HG03439 (cell line): ENCODE data around the gene MAML2.

ENCODE experiments used
- ATAC-seq: cut with Tn5 transposase; IDR thresholded peaks from one replicate; pipeline ENCODE4 v1.9.1; 2021; ENCODE audit warnings: mild to moderate bottlenecking, moderate library complexity; ENCODE audit not compliant: unreplicated experiment

Gene MAML2

DNA sequence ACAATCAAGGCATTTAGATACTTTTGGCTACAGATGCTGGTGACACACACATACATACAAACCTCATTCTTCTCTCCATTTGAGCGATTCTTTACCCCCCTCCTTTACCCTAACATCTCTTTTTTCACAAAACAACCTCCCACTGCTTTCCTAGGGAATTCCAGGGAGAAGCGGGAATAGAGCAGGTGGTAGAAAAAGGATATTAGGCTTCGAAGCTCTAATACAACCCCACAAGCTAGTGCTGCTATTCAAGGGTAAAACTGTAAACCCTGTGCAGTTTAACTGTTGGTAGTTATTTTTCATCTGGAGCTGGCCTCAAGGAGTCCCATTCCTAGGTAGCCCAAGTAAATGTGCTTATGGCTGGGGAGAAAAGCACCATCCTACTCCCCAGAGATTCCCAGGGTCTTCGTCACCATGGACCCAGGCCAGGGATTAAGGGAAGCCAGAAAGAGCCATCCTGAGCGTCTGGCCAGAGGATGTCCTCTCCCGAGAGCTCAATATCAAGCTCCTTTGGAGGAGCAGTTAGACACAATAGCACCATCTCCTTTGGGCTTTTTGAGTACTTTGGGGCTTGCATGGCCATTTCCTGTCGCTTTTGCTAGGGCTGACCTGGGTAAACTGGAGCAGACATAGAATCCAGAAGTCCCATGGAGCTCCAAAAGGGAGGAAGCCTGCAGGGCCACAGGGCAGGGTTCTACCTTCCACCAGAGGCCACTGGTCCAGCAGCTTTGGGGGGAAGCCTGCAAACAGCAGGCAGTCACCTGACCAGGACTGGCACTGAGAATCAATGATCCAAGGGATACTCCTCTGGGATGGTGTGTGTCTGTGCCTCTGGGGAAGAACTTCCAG lies 3.1 kb downstream of the MAML2 start:
- ATAC-seq, result no peak

DNA sequence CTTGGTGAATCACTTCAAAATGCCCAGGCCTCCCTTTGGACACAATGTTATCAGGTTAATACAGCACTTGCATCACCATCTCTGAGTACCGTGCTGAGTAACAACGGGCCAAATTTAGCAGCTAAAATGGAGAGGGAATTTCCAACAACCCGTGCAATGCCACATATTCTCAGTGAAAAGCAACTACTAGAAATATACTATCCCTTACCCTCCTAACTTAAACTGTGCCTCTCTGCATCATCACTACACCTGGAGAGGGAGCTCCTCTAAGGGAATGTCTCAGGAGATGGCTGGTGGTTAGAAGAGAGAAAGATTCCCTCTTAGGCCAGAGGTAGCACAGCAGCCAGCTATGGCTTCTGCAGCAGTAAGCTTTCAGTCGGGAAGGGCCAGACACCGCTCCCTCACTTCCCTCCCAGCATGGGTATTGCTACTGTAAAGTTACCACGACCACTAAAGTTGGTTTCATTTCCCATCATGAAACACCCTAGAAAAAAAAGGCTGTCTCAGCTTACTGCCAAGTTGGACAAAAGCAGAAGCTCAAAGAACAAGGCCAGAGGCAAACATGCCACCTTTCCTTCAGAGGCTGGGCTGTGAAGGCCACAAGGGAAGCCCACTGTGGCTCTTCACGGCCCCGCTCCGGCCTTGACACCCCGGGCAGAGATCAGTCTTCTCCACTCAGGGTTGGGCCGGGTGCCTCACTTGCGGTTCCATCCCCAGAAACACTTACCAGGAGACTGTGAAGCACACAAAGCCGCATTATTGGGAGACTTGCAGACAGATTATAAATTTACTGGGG lies 3.9 kb downstream of the MAML2 start:
- ATAC-seq, result peak; percentile 38

DNA sequence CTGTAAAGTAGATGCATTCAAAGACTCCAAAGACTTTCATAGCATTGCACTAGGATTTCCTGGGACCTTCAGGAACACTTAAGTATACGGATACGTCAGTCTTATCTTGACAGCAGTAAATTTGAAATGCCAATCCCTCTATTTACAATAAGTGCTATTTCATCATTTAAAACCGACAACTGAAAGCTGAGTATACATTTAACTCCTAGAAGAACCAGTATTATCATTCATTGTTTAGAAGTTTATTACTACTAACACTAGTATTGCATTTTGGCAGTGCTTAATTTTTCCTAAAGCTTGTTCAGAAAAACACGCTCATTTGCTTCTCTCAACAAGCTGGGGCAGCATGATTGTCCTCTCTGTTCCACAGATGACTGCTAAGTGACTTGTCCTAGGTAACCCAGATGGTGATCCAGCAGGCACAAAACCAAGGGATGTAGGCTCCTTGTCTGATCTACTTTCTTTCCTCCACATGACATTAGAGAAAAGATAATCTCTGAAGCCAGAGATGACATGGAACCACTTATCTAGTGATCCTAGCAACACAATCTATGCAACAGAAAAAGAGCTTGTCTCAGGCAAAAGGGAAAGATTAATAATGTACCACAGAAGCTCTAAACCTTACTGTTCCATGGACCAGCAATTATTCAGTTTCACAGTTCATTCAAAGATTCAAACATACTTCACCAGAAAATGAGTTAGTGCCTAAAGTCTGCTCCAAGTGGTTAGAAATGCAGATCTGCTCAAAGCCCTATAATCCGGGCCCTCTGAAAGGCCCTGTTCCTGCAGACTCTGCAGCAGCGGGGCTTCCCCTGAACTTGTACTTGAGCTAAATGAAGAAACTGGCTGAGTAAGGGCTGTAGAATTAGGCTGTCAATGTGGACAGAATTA lies 5.2 kb downstream of the MAML2 start:
- peak; percentile 33 for ATAC-seq

DNA sequence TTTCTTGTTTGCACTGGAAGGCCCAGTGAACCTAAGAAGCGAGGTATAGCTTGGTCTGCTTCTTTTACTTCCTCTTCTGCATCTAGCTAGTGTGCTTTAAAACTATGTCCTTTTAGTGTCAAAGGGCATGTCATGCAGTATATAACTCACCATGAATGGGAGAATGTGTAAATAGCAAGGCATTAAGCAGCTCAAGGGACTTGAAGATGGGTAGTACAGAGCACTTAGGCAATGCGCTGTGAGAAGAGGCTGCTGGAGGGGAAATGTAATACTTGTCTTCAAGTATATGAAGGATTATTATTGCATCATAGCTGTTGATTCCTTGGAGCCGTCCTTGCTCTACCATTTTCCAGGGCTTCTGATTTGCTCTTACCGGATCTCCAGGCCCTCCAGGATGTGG lies 7.6 kb downstream of the MAML2 start:
- ATAC-seq, result no peak

DNA sequence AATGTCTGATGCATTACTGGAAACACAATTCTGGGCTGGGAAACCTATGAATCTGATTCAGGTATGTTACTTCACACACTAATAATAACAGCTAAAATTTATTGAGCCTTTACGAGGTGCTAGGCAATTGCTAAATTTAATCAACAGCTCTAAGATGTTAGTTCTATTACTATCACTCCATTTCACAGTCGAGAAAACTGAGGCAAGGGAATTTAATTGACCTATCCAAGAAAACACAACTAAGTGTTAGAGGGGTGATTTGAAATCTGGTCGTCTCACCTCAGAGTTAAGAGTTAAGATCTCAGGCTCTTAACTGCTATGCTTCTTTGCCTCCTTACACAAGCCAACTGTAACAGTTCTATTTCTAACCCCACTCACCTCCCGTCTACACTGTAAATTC lies 8.8 kb downstream of the MAML2 start:
- no peak for ATAC-seq

DNA sequence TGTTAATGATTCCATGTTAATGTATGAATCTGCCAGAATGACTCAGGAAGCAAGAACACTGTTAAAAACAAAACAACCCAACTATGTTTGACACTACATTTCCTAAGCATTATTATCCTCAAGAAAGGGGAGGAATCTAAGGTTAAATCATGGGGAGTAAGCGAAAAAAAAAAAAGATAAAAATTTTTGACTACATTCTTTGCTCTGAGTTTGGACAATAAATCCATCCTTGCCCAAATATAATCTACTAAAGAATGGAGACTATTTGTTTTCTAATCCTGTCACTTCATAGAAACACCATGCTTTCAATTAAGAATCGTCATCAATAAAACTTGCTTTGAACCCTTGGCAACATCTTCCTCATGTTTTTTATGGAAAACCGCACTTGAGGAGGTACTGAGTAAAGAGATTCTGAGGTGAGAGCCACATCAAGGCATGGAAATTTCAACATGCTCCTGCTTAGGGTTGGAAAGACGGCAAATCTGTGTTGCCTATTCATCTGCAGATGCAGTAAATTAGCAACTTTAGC lies 9.7 kb downstream of the MAML2 start:
- no peak for ATAC-seq

DNA sequence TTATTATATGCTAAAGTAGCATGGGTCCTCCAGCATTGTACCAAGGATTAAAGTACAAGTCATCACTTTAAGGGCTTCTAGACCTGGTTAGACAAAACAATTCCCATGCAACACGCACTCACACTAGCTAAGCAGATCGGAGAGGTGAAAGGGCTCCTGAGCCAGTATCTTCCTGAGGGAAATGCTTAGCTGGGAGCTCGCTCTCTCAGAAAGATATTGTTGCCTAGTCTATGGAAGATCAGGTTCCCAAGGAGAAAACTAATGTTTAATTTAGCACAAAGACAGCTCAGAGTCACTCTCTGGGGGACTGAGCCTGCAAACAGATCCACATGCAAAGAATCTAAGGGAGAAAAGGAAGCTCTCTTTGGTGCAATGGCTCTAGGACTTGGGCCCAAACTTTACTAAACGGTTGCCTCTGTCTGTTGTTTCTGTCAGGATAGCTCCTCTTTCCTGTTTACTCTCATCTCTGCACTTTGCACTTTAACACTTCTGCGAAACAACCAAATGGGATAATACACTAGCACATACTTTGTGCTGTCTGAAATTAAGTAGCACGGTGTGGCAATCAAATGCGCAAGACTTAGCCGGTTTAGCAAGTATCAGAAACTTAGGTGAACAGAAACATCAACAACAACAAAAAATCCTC lies 10.7 kb downstream of the MAML2 start:
- no peak for ATAC-seq

DNA sequence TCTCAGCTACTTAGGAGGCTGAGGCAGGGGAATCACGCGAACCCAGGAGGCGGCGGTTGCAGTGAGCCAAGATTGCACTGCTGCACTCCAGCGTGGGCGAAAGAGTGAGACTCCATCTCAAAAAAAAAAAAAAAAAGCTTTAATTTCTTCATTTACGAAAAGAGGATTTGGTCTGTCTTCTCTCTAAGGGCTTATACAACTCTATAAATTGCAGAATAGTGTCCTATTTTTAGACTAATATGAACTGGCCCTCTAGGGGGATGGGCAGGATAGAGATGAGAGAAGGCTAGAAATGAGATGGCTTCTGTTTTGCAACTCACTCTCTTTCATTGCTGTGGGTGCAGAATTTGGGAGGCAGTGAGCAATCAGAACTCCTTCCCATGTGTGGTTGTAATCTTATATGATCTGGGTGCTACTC lies 11.3 kb downstream of the MAML2 start:
- ATAC-seq, result no peak

DNA sequence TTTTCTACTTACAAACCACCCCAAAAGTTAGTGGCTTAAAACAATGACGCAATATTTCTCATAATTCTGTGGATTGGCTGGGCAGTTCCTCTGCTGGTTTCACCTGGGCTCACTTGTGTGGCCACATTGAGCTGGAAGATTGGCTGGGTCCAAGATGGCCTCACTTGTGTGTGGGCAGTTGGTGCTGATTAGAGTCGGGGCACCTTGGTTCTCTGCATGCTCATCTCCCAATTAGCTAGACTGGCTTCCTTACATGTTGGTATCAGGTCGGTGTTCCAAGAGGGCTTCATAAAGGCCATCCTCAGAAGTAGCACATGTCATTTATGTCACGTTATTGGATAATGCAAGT lies 12.5 kb downstream of the MAML2 start:
- ATAC-seq, result no peak

DNA sequence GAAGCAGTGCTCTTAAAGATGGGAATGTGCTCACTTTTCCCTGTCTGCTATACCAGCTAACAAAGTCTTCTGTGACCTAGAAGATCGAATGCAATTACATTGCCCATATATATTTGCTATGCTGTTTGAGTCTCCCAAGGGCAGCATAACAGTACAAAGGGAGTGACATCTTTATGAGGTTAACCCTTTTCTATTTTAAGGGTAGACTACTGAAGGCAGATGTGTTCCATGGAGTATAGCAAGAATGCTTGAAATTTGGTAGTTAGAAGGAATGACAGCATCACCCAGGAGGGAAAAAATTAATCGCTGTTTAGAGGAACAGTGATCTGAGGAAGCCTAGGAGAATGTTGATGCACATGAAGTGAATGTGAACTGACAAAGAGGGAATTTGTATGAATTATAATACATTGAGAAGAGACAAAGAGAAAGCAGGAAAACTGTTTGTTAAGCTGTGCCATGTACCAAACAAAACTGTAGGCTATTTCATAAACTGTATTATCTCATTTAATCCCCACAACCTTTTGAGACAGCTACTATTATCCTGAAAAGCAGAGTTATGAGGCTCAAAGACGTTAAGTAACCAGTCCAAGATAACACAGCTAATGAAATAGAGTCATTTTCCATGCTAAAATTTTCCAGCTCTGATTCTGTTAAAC lies 13.0 kb downstream of the MAML2 start:
- ATAC-seq, result no peak

DNA sequence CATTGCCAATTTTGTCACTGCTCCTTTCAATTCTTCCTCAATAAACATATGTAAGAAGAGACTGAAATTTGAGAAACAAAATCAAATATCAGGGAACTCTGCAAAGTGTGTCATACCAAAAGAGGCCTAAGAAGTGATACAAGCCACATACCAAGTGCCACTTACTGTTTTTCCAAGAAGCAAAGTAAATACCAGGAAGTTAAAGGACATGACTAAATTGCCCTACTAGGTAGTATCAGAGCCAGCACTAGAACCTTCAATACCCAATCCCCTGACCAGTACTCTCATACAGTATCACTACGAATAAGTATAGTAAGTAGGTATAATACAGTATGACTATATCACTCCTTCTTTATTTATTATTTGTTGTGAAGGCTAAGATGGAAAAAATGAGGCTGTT lies 13.6 kb downstream of the MAML2 start:
- ATAC-seq, result no peak

DNA sequence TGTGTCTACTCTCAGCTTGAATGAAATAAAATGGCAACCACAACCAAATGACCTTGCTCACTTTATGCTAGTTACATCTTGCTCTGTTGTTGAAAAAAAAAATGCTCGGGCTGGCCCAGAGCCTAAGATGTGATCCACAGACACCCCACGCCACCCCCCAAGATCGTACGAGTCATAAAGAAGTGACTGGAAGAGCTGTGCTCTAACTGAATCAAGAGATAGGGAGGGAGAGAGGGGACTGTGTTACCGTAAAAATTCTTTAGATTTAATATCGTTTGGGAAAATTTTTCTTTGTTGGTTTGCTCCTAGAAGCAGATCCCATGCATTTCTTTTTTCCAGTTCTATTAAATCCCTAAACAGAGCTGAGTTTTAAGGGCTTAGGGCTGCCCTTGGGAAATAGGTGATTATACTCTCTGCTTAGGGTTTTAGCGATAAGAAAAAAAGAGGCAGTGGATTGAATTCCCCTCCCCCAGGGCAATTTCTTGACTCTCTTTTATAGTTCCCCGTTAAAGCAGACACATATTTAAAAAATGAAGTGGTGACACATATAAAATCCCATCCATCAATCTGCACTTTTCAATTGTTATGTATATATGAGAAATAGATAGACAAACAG lies 14.5 kb downstream of the MAML2 start:
- no peak for ATAC-seq

DNA sequence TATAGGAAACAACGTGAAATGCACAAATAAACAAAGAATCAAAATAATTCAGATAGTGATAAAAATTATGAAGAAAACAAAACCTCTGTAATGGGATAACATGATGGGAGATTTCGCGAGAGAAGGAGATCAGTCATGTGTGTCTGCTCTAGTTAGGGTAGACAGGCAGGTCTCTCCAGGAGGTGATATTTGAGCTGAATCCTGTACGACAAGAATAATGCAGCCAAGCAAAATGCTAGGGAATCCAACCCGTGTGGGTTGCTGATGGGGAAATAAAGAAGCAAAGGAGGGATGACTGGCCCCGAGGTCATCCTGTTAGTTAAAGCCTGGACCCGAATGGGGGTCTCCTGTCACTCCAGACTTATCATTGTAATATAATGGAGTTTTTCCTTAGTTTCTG lies 16.0 kb downstream of the MAML2 start:
- ATAC-seq, result no peak

DNA sequence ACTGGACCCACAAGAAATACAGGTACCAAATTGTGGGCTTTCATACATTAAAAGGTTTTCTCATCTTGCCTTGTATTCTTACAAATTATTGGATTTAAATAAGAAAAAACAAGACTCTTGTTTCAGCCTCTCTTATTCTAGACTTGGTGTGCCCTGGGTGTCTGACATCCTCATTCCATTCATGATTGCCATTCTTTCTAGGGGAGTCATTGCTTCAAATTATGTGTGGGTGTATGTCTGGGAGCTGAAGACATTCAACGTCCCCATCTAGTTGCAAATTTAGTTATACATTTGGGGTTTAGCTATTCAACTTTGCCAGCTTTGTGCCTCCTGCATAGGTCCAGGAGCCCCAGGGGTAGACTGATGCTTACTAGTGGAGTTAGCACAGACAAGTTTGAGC lies 18.1 kb downstream of the MAML2 start:
- no peak for ATAC-seq

DNA sequence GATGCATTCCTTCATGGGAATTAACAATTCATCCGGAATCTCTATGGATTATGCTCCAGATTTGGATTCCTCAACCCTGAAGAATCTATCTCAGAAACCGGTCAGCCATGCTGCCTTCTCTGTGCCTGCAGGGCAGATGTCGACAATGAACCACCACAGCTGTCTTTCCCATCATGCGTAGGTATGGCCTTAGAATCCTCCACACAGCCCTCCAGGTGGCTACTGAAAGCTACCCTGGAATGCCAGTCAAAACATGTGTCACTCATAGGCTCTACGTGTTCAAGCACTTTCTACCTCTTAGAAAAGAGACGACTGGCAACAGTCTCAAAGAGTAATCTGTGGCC lies 19.4 kb downstream of the MAML2 start:
- ATAC-seq, result no peak

DNA sequence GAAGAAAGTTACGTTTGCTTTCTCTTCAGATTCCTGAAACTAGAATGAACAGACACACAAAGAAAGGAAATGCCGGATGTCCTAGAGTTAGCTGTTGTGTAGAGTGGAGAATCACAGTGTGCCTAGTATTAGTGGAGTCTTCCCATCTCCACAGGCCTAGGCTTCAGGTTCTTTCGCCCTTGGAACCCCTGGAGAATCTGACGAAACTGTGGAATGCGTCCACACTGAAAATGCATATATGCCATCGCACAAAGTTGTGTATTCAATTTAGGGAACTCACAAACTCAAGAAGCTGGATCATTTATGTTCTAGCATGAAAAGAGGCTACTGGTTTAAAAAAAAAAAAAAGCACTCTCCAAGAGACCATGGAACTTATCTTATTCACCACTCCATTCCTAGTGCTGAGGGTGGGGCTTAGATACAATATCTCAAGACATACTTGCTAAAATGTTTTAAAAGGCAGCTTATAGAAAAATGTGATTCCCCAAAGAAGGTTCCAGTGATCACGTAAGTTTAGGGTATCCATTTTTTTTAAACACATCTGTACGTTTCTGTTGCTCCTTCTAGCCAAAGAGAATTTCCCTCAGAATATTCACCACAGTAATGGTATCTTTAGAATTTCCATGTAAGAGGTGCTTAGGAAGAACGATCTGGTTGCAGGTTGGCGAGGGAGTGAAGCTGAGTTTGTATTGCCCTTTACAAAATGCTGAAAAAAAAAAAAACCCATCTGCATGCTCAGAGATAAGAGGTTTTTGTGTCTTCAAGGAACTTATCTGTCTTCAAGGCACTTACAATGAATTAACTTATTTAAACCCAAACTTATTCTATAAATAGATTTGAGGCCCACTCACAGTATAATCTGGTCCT lies 20.0 kb downstream of the MAML2 start:
- no peak for ATAC-seq

DNA sequence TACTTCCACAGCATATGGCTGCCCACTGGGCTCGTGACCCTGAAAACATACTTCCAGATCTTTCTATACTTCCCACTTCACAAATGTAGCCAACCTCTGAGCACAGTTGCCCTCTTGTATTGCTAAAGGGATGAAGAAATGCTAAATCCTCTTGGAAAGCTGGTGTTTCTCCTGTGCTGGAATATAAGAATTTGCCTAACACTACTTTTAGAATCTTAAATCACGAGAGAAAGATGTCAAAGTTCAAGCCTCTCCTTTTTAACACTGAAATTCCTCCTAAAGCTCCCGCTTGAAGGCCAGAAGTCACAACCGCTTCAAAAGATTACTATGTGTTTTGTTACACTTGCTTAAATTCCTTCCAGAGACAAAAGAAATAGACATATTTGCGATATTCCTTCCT lies 21.9 kb downstream of the MAML2 start:
- ATAC-seq, result no peak

DNA sequence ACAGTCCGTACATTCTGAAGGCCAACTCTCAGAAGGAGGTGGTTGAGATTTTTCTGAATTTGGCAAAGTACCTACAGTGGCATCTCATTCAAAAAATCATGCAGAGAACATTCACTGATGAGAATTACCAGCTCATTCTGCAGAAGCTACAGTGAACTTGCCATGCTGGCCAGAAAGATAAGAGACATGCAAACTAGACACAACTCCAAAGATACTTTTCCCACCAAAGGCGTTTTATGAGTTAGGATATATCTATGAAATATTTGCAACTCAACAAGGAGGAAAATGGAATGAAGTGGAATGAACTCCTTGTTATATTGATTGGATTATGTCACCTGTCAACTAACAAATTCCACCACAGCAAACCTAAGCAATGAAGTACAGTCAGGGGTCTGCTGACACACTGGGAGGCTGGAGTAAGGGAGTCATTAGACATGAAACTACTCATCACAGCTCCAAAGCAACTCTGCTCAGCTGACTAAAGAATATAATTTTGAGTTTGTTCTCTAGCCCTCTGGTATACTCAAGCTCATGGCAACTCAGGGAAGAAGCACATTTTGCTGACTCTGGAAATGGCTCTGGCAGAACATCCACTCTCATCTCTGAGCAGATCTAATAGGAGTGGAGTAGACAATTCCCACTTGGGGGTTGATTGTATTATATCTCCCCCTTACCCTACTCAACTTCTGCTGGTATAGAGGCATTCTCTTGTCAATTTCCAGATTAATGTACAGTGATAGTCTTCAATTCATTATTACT lies 22.9 kb downstream of the MAML2 start:
- ATAC-seq, result no peak
